ENCODE data around the gene DUSP10.

GRCh38 chr1:221782970-221783369 is 41.1 kb upstream of the DUSP10 start:
- TF ChIP-seq POLR2A (IDR thresholded peaks at IDR 0.05) (no peak), POLR2AphosphoS5 (IDR thresholded peaks at IDR 0.05) (no peak), CTCF (IDR thresholded peaks at IDR 0.05) (no peak)

All from prostate gland (tissue), 2 donors.